ENCODE data around the gene FAM168A.

DNA sequence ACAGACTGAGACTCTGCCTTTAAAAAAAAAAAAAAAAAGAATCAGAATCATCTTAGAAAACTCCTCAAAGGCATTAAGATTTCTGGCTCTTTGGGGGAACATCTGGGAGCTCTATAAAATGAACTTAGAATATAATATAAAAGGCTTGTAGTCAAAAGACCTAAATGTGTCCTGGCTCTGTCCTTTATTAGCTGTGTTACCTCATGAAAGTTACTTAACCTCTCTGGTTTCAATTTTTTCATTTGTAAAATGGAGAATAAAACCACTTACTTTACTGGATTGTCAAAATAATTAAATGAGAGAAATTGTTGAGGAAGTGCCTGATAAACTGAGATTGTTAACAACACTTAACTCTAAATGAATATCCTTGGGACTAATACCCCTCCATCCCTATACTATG is 81.8 kb downstream of the FAM168A start:
- TF ChIP-seq, protein P1, sequence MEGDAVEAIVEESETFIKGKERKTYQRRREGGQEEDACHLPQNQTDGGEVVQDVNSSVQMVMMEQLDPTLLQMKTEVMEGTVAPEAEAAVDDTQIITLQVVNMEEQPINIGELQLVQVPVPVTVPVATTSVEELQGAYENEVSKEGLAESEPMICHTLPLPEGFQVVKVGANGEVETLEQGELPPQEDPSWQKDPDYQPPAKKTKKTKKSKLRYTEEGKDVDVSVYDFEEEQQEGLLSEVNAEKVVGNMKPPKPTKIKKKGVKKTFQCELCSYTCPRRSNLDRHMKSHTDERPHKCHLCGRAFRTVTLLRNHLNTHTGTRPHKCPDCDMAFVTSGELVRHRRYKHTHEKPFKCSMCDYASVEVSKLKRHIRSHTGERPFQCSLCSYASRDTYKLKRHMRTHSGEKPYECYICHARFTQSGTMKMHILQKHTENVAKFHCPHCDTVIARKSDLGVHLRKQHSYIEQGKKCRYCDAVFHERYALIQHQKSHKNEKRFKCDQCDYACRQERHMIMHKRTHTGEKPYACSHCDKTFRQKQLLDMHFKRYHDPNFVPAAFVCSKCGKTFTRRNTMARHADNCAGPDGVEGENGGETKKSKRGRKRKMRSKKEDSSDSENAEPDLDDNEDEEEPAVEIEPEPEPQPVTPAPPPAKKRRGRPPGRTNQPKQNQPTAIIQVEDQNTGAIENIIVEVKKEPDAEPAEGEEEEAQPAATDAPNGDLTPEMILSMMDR (conservative IDR thresholded peaks at IDR 0.05 in 1 of 2, IDR thresholded peaks at IDR 0.05 in 1 of 2; ENCODE audit: low read depth in 1 of 2, low read length in 2 of 2): no peak
- TF ChIP-seq EZH2 (IDR thresholded peaks at IDR 0.05; ENCODE audit: low read length, missing control alignments): no peak
